Limb (tissue), 2 donors: Measurements from ENCODE around the gene MYOT.
A peak's percentile ranks its signal among the peaks of the same experiment; 100 is the strongest.
"Not testable (repeated sequence)": the region's sequence is repeated elsewhere in the genome, so short reads cannot be mapped to it uniquely, and the experiment has no call there.

Source experiments
- DNase-seq, 2 donors: peaks; one replicate each; pipeline ENCODE4 v3.0.0-alpha.2; 2016; ENCODE audit errors: extremely low spot score in 2 of 2

MYOT gene

DNA sequence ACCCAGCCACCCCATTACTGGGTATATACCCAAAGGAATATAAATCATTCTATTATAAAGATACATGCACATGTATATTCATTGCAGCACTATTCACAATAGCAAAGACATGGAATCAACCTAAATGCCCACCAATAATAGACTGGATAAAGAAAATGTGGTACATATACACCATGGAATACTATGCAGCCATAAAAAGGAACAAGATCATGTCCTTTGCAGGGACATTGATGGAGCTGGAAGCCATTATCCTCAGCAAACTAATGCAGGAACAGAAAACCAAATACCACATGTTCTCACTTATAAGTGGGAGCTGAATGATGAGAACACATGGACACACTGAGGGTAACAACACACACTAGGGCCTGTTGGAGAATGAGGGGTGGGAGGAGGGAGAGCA is 14.5 kb upstream of the MYOT start:
- not testable (repeated sequence) for DNase-seq

DNA sequence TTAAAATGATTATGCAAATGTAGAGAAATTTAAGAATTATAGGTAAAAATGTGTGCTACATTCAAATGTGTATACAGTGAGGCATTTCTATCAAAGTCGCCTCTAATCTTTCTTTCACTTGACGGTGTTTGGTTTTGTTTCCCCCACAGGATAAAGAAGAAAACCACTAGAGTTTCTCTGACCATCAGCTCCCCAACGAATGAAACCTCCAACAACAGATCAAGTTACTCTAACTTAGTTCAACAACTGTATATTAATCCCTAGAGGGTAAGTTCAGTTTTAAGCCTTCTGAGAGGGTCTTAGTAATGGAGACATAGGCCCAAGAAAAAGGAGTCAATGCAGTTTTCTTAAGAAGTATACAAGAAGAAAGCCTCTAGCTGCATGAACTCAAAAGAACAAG is 11.5 kb upstream of the MYOT start:
- DNase-seq = no peak

DNA sequence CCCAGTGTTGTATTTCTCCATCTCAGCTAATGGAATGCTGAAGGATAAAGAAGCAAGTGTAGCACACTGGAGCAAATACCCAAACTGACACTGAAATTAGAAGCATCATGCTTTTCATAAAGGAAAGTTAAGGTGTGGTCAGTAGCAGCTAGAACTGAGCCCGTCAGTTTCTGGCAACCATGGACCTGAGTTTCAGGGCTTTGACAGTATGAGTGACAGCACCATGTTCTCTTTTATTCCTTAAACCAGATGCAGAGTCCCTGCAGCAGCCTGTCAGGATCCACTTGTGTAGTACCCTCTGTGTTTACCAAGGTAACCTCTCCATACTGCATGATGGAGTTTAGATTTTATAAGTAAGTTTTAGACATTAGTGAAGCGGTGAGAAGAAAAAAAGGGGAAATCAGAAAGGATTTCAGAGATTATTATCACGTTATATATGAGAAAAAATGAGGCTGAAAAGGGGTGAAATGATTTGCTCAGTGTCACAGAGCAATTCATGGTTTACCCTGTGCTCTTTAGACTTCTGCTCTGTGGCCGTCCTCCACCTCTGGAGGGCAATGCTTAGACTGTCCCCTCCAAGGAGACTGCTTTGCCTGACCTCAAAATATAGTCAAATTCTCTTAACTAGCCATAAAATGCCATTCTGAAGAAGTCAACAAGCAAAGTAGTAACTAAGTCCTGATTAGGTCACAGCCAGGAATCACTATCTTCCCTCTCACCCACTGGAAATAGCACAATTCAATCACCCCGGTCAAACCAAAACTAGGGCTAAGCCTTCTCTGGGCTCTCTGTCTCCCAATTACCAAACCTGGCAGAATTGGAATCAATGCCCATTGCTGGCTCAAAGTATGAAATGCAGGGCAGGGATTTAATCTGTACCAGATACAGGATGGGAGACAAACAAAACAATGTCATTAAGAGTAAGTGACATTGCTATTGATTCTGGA is 10.5 kb upstream of the MYOT start:
- DNase-seq = no peak

- no peak for DNase-seq
Measured at GRCh38 chr5:137858223-137858916, 9.3 kb upstream of the MYOT start.

- no peak for DNase-seq
Measured at GRCh38 chr5:137858954-137859353, 8.7 kb upstream of the MYOT start.

- no peak for DNase-seq
Measured at GRCh38 chr5:137862251-137862650, 5.4 kb upstream of the MYOT start.

- not testable (repeated sequence) for DNase-seq
Measured at GRCh38 chr5:137863653-137864052, 4.0 kb upstream of the MYOT start.

GRCh38 chr5:137866541-137867388 is 895 bp upstream of the MYOT start:
- no peak for DNase-seq

GRCh38 chr5:137870647-137871339 is 3.1 kb downstream of the MYOT start:
- DNase-seq = no peak

DNA sequence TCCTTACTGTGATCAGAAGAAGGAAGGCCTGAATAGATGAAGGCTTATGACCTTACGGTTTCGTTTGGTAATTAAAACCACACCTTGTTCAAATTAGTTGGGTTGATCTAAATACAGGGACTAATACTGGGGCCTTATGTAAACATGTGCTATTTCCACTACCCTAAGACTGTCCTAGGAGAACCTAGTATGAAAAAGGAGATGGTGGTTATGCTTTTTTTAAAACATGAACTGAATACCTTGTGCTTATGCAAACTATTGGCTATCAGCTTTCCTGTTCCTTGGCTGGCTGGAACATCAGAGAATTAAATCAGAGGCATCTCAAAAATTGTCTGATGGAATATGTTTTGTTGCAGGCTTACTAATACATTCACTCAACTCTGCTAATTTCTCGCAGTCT is 3.9 kb downstream of the MYOT start:
- DNase-seq = no peak

DNA sequence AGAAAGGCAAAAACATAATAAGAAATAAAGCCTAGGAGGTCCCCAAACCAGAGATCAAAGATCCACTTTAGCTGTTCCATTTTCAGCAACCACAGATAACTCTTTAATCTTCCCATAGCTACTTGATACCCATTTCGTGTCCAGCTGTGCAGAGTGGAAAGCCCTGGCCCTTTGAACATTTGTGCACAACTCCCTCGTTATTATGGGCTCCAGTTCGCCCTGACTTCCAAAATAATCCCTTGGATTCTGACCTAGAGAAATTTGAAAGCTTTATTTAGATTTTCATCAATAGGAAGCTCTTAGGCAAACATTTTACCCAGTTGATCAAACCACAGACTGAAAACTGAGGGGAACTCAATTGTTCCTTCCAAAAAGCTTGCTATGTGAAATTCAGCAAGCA is 4.8 kb downstream of the MYOT start:
- DNase-seq = no peak

GRCh38 chr5:137876101-137876500 is 8.4 kb downstream of the MYOT start:
- no peak for DNase-seq

DNA sequence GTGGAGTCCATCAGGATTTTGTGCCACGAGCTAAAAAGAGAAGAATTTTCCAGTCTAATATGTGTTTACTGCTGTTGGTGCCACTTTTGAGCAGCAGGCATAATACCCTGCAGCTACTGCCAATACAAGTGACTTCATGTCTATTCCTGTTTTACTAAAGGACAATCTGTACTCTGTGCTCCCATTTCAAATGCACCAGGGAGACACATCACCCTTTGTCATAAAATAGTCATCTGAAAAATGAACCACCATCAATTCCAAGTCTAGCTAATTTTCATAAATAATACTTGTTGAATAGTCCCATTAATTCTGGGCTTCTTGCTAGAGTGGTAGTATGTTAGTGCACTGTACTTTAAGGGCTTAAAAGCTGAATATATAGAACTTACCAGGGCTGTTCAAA is 12.7 kb downstream of the MYOT start:
- DNase-seq = no peak

GRCh38 chr5:137887831-137888230 is 20.2 kb downstream of the MYOT start:
- no peak for DNase-seq

DNA sequence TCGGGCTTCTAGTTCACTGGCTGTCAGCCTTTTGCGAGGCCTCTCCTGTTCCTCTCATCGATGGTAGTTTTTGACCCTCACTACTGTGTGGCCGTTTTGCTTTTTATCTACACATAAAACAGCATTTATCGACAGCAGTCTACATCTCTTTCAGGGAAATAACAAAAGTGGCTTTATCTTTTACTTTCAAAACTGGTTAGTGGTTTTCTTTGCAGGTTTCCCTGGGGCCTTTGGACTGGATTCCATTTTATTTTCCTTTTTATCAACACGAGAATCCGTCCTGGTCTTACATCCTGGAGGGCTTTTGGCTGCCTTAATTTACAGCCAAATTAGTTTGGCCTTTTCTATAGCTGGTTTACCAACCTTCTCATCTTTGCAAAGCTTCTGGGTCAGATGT is 20.8 kb downstream of the MYOT start:
- no peak for DNase-seq

GRCh38 chr5:137888863-137889759 is 21.5 kb downstream of the MYOT start, which contains the start of gene PKD2L2:
TSS of gene PKD2L2 (plus strand) at chr5:137889457. CDS start at chr5:137889492, 35 bp downstream.
- peak; percentile 89 to 90 for DNase-seq

DNA sequence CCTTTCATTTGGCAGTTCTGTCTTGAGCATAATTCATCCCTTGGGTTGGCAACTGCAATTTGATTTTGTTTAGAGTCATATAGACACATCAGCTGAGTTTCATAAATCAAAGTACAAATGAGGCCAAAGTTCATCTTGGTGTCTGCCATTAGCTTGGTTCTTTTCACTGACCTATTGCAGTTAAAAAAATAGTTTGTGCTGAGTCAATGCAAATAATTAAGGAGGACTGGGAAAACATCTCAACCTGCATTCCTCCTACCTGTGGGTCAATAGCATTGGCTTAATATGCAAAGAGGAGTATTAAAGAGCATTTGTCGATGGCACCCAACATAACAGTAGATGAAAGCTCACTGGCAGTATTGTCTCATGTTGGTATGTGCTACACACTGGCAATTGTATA is 23.2 kb downstream of the MYOT start:
- DNase-seq = no peak

- no peak for DNase-seq
Measured at GRCh38 chr5:137891849-137892248, 24.2 kb downstream of the MYOT start.

DNA sequence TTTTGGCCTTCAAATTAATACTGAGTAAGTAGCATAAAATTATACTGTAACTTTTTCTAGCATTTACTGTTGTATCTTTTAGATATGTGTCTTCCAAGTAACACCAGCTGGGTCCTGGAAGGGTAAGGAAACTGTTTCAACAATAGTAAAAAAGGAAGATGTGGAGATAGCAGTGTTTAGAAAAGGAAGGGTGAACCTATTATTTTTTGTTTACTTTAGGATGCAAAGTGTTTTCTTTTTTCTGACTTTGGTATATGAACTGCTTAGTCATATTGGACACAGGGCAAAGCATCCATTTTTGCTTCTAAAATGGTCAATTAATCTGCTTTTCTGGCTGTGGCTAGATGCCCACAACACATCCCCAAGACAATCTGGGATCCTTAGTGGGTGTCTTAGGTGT is 26.9 kb downstream of the MYOT start:
- no peak for DNase-seq

DNA sequence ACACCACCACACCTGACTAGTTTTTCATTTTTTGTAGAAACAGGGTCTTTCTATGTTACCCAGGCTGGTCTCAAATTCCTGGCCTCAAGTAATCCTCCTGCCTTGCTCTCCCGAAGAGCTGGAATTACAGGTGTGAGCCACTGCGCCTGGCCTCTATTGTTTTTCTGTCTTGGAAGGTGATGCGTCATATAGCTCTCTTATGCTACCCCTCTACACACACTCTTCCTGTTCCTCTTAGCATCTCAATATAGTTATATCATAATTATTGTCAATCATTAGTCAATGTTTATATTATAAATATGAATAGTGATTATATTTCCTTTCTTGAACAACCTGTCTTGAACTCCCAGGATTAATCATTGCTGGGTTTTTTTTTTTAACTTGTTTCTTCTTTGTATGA is 28.9 kb downstream of the MYOT start:
- no peak for DNase-seq
